CD4-positive, CD25-positive, alpha-beta regulatory T cell (primary cell): Measurements from ENCODE around the gene CDKL5. TPM values are rescaled to one million over a fixed set of nuclear protein-coding genes. Genes with fewer than 3 reads are reported as not detected.

Source experiments
- ATAC-seq, 2 donors: fragments of 150-1000 bp; cut with Tn5 transposase; one replicate each; pipeline ENCODE4 v1.10.0; 2021; ENCODE audit warnings: low read depth in 2 of 2, moderate number of reproducible peaks in 2 of 2, moderate library complexity in 1 of 2
- DNase-seq, 3 donors: peaks; one replicate each; pipeline versions ENCODE4 v3.0.0 to v3.0.0-alpha.2; 2012 to 2022; ENCODE audit warnings: mixed read lengths in 1 of 3
- H3K27ac ChIP-seq: one replicate; pipeline ENCODE4 v1.7.0; 2013; ENCODE audit warnings: mild to moderate bottlenecking, low read length; ENCODE audit not compliant: insufficient read depth, poor library complexity, severe bottlenecking
- H3K27me3 ChIP-seq: one replicate; pipeline ENCODE4 v1.7.0; 2013; ENCODE audit warnings: low read length; ENCODE audit not compliant: control insufficient read depth, insufficient read depth
- H3K36me3 ChIP-seq: one replicate; pipeline ENCODE4 v1.7.0; 2013; ENCODE audit warnings: mild to moderate bottlenecking, low read length, moderate library complexity; ENCODE audit not compliant: control insufficient read depth, insufficient read depth
- H3K4me1 ChIP-seq: 2 replicates; pipeline ENCODE4 v1.7.0; 2013; ENCODE audit warnings: mild to moderate bottlenecking, low read length; ENCODE audit not compliant: insufficient read depth, control insufficient read depth, poor library complexity, severe bottlenecking
- H3K4me3 ChIP-seq: one replicate; pipeline ENCODE4 v1.7.0; 2013; ENCODE audit warnings: low read depth, mild to moderate bottlenecking, low read length, moderate library complexity
- H3K9me3 ChIP-seq, 2 experiments: 1 replicate in 1 of 2; 2 replicates in 1 of 2; pipeline ENCODE4 v1.7.0; 2013; ENCODE audit warnings: low read length in 2 of 2, mild to moderate bottlenecking in 1 of 2, moderate library complexity in 1 of 2; ENCODE audit not compliant: control insufficient read depth in 2 of 2
- H3K27ac Mint-ChIP-seq, 3 donors: one replicate each; pipeline ENCODE4 v1.8.0; 2020 to 2022; ENCODE audit warnings: mild to moderate bottlenecking in 3 of 3, mixed read lengths in 3 of 3, moderate library complexity in 2 of 3
- H3K27me3 Mint-ChIP-seq: one replicate; pipeline ENCODE4 v1.8.0; 2022; ENCODE audit warnings: mild to moderate bottlenecking, mixed read lengths
- H3K36me3 Mint-ChIP-seq: one replicate; pipeline ENCODE4 v1.8.0; 2020; ENCODE audit warnings: mixed read lengths
- H3K4me1 Mint-ChIP-seq, 4 donors: one replicate each; pipeline ENCODE4 v1.8.0; 2020 to 2022; ENCODE audit warnings: mixed read lengths in 4 of 4, mild to moderate bottlenecking in 1 of 4
- H3K4me3 Mint-ChIP-seq, 4 donors: one replicate each; pipeline ENCODE4 v1.8.0; 2020 to 2022; ENCODE audit warnings: mild to moderate bottlenecking in 4 of 4, mixed read lengths in 4 of 4, moderate library complexity in 3 of 4
- H3K9me3 Mint-ChIP-seq, 7 donors: one replicate each; pipeline ENCODE4 v1.8.0; 2020 to 2022; ENCODE audit warnings: mixed read lengths in 7 of 7, mild to moderate bottlenecking in 3 of 7, moderate library complexity in 2 of 7
- polyA plus RNA-seq, 4 donors: library from polyadenylated mRNA; unstranded; fragments of 300-500 nt; fragmentation: Illumina TruSeq; gene quantifications; one replicate each; pipeline ENCODE4 v1.2.3, GENCODE V29; 2021
- total RNA-seq: library from RNA; stranded (reverse); gene quantifications from one replicate; pipeline ENCODE4 v1.2.3, GENCODE V29; 2022

Gene CDKL5
- total and polyA plus RNA-seq, 5 donors from 2014 or later = 0.02 to 2.9 (median 1.3) TPM

DNA sequence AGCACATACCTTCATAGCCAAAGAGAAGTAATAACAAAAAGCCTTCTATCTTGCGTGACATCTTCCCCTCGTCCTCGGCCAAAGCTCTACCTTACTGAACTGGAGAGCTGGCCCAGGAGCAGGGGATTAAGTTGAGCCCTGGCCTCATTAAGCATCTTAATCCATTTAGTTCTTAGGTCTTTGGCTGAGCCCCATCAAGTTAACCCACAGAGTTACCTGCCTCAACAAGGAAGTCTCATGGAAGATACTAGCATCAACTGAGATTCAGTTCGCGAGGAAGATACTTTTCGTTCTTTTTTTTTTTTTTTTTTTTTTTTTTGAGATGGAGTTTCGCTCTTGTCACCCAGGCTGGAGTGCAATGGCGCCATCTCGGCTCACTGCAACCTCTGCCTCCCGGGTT is 246.6 kb downstream of the CDKL5 start, which contains the start of gene RS1:
RS1 (minus strand) TSS at position 101 of the 400 bp plus-strand sequence; CDS start at position 61, 40 bp downstream.
- Mint-ChIP-seq H3K36me3 (no peaks in the 10 kb centered on the region), H3K27ac (no peak within 1 kb of the TSS), H3K27me3 (peaks cover 4% of the 10 kb centered on the region), H3K9me3 (peaks cover 0 to 1% (median 0%) of the 10 kb centered on the region in 7 donors), H3K4me3 (peak within 1 kb of the TSS in 2 of 4 donors; percentile 33 to 68), H3K4me1 (peaks cover 0 to 7% (median 2%) of the 10 kb centered on the region in 4 donors)
- Histone ChIP-seq H3K36me3 (no peaks in the 10 kb centered on the region), H3K9me3 (no peaks in the 10 kb centered on the region), H3K27me3 (no peaks in the 10 kb centered on the region), H3K27ac (no peak within 1 kb of the TSS), H3K4me1 (no peaks in the 10 kb centered on the region), H3K4me3 (no peak within 1 kb of the TSS)
- ATAC-seq = no peak
- no peak for DNase-seq

DNA sequence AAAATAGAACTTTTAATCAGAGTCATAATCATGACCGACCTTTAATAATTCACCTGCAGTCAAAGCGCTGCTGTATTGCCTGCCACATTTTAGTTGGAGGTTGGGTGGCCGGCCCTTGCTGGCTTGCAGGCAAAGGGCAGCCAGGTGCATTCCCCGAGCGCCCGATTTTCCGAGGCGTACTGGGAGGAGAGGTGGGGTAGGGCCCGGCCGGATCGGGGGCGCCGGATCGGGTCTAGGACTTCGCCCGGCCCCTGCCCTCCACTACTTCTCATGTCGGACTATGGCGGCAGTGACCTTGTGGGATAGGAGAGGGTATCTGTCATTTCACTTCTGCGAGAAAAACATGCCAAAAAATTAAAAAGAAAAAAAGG is 249.0 kb downstream of the CDKL5 start:
- H3K4me1 Mint-ChIP-seq = peaks cover 0 to 11% (median 2%) of the 10 kb centered on the region in 4 donors
- peak in 1 of 2 donors; percentile 12 for ATAC-seq

GRCh38 chrX:18674788-18675735 is 249.7 kb downstream of the CDKL5 start:
- Mint-ChIP-seq H3K27ac (peak overlapping the region; percentile 83 to 92 (median 88)), H3K9me3 (peaks cover 0 to 4% (median 0%) of the 10 kb centered on the region in 7 donors), H3K4me3 (peak overlapping the region; percentile 85 to 94 (median 88)), H3K4me1 (peaks cover 0 to 11% (median 2%) of the 10 kb centered on the region in 4 donors), H3K27me3 (no peaks in the 10 kb centered on the region), H3K36me3 (no peaks in the 10 kb centered on the region)
- no peaks in the 10 kb centered on the region for H3K4me1 ChIP-seq
- H3K36me3 ChIP-seq = no peaks in the 10 kb centered on the region
- DNase-seq (peak; percentile 71 to 86 (median 79)), ATAC-seq (peak; percentile 81 to 88)
- no peaks in the 10 kb centered on the region for H3K9me3 ChIP-seq
- peak overlapping the region; percentile 76 for H3K4me3 ChIP-seq
- H3K27me3 ChIP-seq = no peaks in the 10 kb centered on the region
- H3K27ac ChIP-seq = peak overlapping the region; percentile 74

More for the DNA sequence above, 249.0 kb downstream of the CDKL5 start:
- peak in 1 of 3 donors; percentile 5 for DNase-seq
- Histone ChIP-seq H3K36me3 (no peaks in the 10 kb centered on the region), H3K27me3 (no peaks in the 10 kb centered on the region), H3K4me1 (no peaks in the 10 kb centered on the region), H3K9me3 (no peaks in the 10 kb centered on the region), H3K27ac (peak overlapping the region; percentile 60), H3K4me3 (peak overlapping the region; percentile 76)
- Mint-ChIP-seq H3K27me3 (peaks cover 4% of the 10 kb centered on the region), H3K9me3 (peaks cover 0 to 4% (median 0%) of the 10 kb centered on the region in 7 donors), H3K4me3 (peak overlapping the region; percentile 85 to 94 (median 88)), H3K27ac (peak overlapping the region; percentile 71 to 92 (median 88)), H3K36me3 (no peaks in the 10 kb centered on the region)

DNA sequence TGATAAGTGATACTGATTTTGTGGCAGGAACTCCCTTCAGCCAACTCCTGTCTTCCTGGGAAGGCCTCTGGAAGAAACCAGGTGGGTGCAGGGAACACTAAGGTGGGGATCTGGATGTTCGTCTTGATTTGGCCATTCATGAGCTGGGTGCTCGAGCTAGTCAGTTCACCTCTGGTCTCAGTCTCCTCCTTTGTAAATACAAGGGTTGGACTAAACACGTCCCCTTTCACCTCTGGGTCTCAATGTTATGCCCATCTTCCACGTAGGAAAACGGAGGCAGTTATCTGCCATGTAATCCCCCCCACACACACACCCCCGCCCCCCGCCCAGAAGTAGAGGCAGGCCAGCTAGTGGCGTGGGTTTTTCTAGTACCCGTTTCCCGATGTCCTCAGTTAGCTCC is 250.6 kb downstream of the CDKL5 start:
- Histone ChIP-seq H3K4me3 (no peak overlapping the region), H3K36me3 (no peaks in the 10 kb centered on the region), H3K27ac (no peak overlapping the region), H3K4me1 (no peaks in the 10 kb centered on the region), H3K27me3 (no peaks in the 10 kb centered on the region), H3K9me3 (no peaks in the 10 kb centered on the region)
- ATAC-seq = no peak
- Mint-ChIP-seq H3K27ac (peak overlapping the region in 1 of 3 donors; percentile 44), H3K36me3 (no peaks in the 10 kb centered on the region), H3K9me3 (peaks cover 0 to 4% (median 0%) of the 10 kb centered on the region in 7 donors), H3K4me3 (peak overlapping the region; percentile 52 to 91 (median 84)), H3K4me1 (peaks cover 0 to 11% (median 2%) of the 10 kb centered on the region in 4 donors), H3K27me3 (no peaks in the 10 kb centered on the region)
- DNase-seq = peak in 1 of 3 donors; percentile 4

DNA sequence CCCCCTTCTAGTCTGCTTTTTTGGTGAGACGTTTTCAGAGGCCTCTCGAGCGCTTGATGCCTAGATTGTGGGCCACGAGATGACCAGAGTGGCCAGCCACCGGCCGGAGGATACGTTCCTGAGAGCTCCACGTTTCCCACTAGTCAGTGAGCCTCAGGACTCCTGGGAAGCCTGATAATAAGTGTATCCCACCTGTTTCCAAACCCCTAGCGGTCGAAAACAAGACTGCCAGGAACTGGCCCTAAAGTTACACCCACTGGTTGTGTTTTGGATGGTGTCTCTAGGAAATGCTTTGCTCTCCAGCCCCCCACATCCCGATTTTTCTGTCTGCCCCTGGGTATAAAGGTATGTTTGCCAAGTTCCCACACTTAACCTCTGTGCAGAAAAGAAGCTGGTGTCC is 251.1 kb downstream of the CDKL5 start:
- Histone ChIP-seq H3K4me1 (no peaks in the 10 kb centered on the region), H3K9me3 (no peaks in the 10 kb centered on the region), H3K36me3 (no peaks in the 10 kb centered on the region), H3K27me3 (no peaks in the 10 kb centered on the region), H3K27ac (no peak overlapping the region), H3K4me3 (no peak overlapping the region)
- ATAC-seq (no peak), DNase-seq (no peak)
- H3K36me3 Mint-ChIP-seq = no peaks in the 10 kb centered on the region
- H3K4me1 Mint-ChIP-seq = peaks cover 0 to 11% (median 2%) of the 10 kb centered on the region in 4 donors
- peaks cover 0 to 4% (median 0%) of the 10 kb centered on the region in 7 donors for H3K9me3 Mint-ChIP-seq
- H3K27ac Mint-ChIP-seq = peak overlapping the region in 2 of 3 donors; percentile 15 to 44
- H3K4me3 Mint-ChIP-seq = peak overlapping the region in 3 of 4 donors; percentile 69 to 91 (median 85)
- H3K27me3 Mint-ChIP-seq = no peaks in the 10 kb centered on the region

GRCh38 chrX:18677161-18677869 is 251.9 kb downstream of the CDKL5 start:
- no peak overlapping the region for H3K4me3 ChIP-seq
- no peaks in the 10 kb centered on the region for H3K36me3 ChIP-seq
- no peaks in the 10 kb centered on the region for H3K4me1 ChIP-seq
- ATAC-seq (no peak), DNase-seq (no peak)
- peaks cover 0 to 11% (median 2%) of the 10 kb centered on the region in 4 donors for H3K4me1 Mint-ChIP-seq
- no peak overlapping the region for H3K27ac Mint-ChIP-seq
- peaks cover 0 to 4% (median 0%) of the 10 kb centered on the region in 7 donors for H3K9me3 Mint-ChIP-seq
- H3K27ac ChIP-seq = no peak overlapping the region
- H3K36me3 Mint-ChIP-seq = no peaks in the 10 kb centered on the region
- no peaks in the 10 kb centered on the region for H3K27me3 ChIP-seq
- H3K9me3 ChIP-seq = no peaks in the 10 kb centered on the region
- H3K27me3 Mint-ChIP-seq = no peaks in the 10 kb centered on the region
- H3K4me3 Mint-ChIP-seq = peak overlapping the region in 3 of 4 donors; percentile 6 to 83 (median 69)

GRCh38 chrX:18681996-18682395 is 256.6 kb downstream of the CDKL5 start:
- Mint-ChIP-seq H3K4me1 (peaks cover 0 to 4% (median 1%) of the 10 kb centered on the region in 4 donors), H3K9me3 (peaks cover 0 to 2% (median 0%) of the 10 kb centered on the region in 7 donors), H3K27me3 (no peaks in the 10 kb centered on the region), H3K36me3 (no peaks in the 10 kb centered on the region), H3K27ac (no peak overlapping the region), H3K4me3 (no peak overlapping the region)
- Histone ChIP-seq H3K27ac (no peak overlapping the region), H3K36me3 (no peaks in the 10 kb centered on the region), H3K4me1 (no peaks in the 10 kb centered on the region), H3K4me3 (no peak overlapping the region), H3K27me3 (no peaks in the 10 kb centered on the region), H3K9me3 (no peaks in the 10 kb centered on the region)
- ATAC-seq = no peak
- no peak for DNase-seq
